ENCODE measurements around the gene HLA-DOB. TPM values are rescaled to one million over a fixed set of nuclear protein-coding genes. Genes with fewer than 3 reads are reported as not detected.

HLA-DOB gene
- total and polyA plus RNA-seq, 10 of the 15 experiments (the other 5 are each of a cell fraction or from before 2014, with no cell fraction given), result 27.4 to 79.1 (median 37.0) TPM

DNA sequence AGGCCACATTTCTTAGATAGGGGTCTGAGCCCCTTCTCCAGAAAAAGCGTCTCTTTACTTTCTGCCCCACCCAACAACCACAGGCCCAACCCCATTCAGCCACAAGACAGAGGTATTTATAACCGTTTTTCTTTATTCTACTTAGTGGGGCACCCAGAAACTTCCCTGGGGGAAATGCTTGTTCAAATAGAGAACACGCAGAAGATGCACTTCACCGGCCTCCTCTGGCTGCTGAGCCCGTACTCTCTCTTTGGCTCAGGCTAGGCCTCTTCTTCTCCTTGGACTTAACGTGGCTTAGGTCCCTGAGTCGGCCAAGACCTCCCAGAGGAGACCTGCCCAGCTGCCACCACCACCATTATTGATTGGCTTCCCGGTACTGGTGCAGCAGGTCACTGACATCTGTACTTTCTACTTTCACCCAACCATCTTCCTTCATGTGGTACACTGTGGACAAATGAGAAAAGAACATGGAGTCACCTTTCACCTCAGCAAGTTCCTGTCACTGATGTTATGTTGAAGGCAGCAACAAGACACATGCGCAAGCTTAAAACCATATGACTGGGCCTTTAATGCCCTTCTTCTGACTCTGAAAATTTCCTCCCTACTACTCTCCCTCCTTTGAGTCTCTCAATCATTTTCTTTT is 23.9 kb upstream of the HLA-DOB start (continued):
- TF ChIP-seq IKZF1 (conservative IDR thresholded peaks at IDR 0.05) (peak; percentile 14; the same call in 1 of the 2 replicates), FOS (IDR thresholded peaks at IDR 0.05; ENCODE audit: borderline replicate concordance, extremely low read depth, insufficient read length) (no peak), RB1 (IDR thresholded peaks at IDR 0.05; ENCODE audit: borderline replicate concordance) (no peak), ZBTB40 (IDR thresholded peaks at IDR 0.05; ENCODE audit: borderline replicate concordance) (no peak), RELA (IDR thresholded peaks at IDR 0.05; ENCODE audit: borderline replicate concordance, partially characterized antibody) (no peak), ZNF207 (IDR thresholded peaks at IDR 0.05; ENCODE audit: borderline replicate concordance) (no peak), IRF5 (IDR thresholded peaks at IDR 0.05; ENCODE audit: borderline replicate concordance) (no peak), IRF3 (IDR thresholded peaks at IDR 0.05) (no peak), EGR1 (IDR thresholded peaks at IDR 0.05; ENCODE audit: borderline replicate concordance in 1 of 2, low read depth in 2 of 2, low read length in 2 of 2) (no peak), CBFB (IDR thresholded peaks at IDR 0.05; ENCODE audit: low read depth) (peak; percentile 56; the same call in 1 of the 2 replicates), FOXM1 (IDR thresholded peaks at IDR 0.05; ENCODE audit: low read depth, low read length) (no peak), TCF7 (IDR thresholded peaks at IDR 0.05; ENCODE audit: borderline replicate concordance) (peak; percentile 68), NFYB (IDR thresholded peaks at IDR 0.05; ENCODE audit: insufficient read depth, low read depth, low read length) (0 out of 2 replicates have a peak, but pooled peaks have one; percentile 4), KDM1A (IDR thresholded peaks at IDR 0.05; ENCODE audit: borderline replicate concordance) (no peak), IKZF2 (IDR thresholded peaks at IDR 0.05) (no peak), SREBF1 (IDR thresholded peaks at IDR 0.05; ENCODE audit: low read length) (no peak), NKRF (conservative IDR thresholded peaks at IDR 0.05) (no peak), CBX5 (IDR thresholded peaks at IDR 0.05; ENCODE audit: low read depth) (no peak), CHD4 (IDR thresholded peaks at IDR 0.05) (no peak), TBL1XR1 (IDR thresholded peaks at IDR 0.05; ENCODE audit: low read depth, low read length) (no peak), ZNF24 (IDR thresholded peaks at IDR 0.05) (no peak)
- TF ChIP-seq, protein P1, sequence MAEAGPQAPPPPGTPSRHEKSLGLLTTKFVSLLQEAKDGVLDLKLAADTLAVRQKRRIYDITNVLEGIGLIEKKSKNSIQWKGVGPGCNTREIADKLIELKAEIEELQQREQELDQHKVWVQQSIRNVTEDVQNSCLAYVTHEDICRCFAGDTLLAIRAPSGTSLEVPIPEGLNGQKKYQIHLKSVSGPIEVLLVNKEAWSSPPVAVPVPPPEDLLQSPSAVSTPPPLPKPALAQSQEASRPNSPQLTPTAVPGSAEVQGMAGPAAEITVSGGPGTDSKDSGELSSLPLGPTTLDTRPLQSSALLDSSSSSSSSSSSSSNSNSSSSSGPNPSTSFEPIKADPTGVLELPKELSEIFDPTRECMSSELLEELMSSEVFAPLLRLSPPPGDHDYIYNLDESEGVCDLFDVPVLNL (IDR thresholded peaks at IDR 0.05; ENCODE audit: low read depth, low read length), result no peak

All from GM12878 (cell line).